Measurements from ENCODE around the gene SLC44A2.

- TF ChIP-seq CTCF (IDR thresholded peaks at IDR 0.05) (no peak), POLR2A (IDR thresholded peaks at IDR 0.05) (no peak)
Observed at GRCh38 chr19:10691178-10691881, 66.0 kb downstream of the SLC44A2 start.
